HG03025 (cell line): ENCODE results near the gene DUSP15.
"Not testable (repeated sequence)": the region's sequence is repeated elsewhere in the genome, so short reads cannot be mapped to it uniquely, and the experiment has no call there.

Experiments used
- ATAC-seq: cut with Tn5 transposase; IDR thresholded peaks from one replicate; pipeline ENCODE4 v1.9.1; 2021; ENCODE audit warnings: mild to moderate bottlenecking, moderate library complexity; ENCODE audit not compliant: unreplicated experiment, low FRiP score

DUSP15 gene

GRCh38 chr20:31824554-31825313 lies 45.6 kb downstream of the DUSP15 start:
- ATAC-seq, result no peak

DNA sequence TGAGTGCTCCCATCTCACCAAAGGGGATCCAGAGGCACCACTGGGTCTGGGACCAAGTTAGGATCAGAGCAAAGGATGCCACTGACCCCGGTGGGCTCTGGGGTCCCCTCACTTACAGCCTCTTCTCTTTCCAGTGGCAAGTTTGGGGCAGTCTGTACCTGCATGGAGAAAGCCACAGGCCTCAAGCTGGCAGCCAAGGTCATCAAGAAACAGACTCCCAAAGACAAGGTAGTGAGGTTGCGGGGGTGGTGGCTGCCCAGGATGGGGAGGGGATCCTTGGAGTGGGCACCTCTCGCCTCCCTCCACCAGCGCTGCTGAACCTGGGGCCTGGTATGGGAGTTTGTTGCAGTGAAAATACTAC lies 46.2 kb downstream of the DUSP15 start:
- no peak for ATAC-seq

DNA sequence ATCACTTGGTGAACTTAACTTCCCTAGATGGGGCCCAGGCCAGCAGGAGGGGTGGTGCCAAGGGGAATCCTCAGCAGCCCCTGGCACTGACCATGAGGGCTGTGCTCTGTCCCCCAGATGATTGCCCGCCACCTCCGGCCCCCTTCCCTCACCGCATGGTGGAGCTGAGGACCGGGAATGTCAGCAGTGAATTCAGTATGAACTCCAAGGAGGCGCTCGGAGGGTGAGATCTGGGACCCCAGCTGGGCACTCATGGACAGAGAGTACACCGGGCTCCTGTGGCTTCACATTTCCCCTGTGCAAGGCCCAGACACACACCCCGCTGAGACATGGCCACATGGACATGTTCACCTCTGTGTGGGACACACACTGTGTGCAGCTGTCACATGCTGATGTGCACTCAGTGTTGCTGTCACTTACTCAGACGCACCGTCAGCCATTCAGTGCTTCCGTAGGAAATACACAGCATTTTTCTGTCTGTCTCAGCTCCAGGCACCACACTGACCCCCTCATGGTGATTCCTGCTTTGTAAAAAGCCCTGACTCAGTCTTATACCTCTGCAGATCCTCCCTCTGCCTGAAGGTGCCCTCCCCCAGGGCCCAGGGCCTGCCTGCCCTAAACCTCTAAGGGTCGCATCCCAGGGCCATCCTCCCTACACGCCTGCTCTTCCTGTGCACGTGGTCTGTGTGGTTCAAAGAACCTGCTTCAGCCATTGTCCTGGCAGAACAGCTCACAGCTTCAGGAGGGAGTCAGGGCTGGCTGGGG lies 46.8 kb downstream of the DUSP15 start:
- no peak for ATAC-seq

DNA sequence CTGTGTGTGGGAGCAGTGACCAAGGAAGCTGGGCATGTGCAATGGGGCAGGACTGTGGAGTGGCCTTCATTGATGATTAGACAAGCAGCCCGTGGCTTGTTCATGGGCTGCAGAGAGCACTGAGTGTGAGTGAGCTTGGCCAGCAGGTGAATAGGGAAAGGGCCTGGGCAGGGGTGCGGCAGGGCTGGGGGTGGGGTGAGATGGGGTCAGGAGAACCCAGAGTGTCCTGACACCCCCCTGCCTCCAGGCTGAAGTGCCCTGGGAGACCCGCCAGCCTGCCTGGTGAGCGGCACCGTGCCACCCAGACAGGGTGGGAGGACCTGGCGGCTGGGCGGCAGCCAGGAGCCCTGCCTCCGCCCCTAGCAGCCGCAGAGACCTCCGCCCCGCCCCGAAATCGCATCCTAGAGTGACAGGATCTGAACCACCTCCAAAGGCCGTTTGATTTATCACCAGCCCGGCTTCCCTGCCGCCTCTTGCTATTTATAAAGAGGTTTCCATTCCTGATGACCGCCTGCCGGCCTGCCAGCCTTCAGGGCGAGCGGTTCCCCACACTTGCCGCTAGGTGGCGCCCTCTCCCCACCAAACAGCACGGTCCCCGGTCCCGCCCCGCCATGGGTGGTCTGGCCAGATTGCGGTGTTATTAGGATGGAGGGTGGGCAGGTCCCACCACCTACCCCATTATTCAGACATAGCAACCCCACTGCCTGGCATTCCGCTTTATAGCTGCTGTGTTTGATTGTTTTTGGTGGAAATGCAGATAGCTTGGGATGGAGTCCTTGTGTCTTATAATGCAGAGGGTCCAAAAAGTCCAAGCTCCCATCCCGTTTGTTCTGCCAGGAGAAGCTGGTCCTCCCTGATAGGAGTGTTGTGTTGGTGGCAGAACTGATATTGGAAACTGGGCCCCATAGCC lies 47.7 kb downstream of the DUSP15 start:
- ATAC-seq, result no peak

DNA sequence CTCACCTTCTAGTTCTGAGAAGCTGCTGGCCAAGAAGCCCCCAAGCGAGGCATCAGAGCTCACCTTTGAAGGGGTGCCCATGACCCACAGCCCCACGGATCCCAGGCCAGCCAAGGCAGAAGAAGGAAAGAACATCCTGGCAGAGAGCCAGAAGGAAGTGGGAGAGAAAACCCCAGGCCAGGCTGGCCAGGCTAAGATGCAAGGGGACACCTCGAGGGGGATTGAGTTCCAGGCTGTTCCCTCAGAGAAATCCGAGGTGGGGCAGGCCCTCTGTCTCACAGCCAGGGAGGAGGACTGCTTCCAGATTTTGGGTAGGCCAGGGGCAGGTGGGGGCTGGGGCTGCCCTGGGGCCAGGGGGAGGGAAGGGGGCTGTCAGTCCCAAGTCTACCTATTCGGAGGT lies 48.9 kb downstream of the DUSP15 start:
- ATAC-seq, result no peak

- no peak for ATAC-seq
Observed at GRCh38 chr20:31820228-31820627, 50.1 kb downstream of the DUSP15 start.

- no peak for ATAC-seq
Observed at GRCh38 chr20:31819083-31819784, 51.1 kb downstream of the DUSP15 start, which contains the start of gene MYLK2. MYLK2 (plus strand) TSS chr20:31819356; CDS start chr20:31819581, 225 bp downstream.

DNA sequence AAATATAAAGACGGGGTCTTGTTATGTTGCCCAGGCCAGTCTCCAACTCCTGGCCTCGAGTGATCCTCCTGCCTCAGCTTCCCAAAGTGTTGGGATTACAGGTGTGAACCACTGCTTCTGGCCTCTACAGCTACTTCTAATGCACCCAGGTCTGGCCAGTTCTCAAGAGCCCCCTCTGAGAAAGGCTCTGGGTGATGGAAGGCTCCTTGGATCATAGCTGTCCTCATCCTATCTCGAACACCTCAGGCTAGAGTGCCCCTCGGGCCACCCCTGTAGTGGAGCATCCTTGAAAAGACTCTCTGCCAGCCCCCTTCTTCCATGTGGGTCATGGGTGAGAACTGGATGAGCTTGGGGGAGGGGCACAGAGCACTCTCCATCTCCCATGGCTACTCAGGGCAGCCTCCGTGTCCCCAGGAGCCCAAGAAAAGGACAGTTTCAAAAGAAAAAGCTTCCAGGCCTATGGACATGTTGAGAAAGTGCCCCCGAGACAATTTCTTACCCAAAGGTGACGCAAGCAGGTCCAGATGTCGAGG lies 51.9 kb downstream of the DUSP15 start:
- no peak for ATAC-seq

DNA sequence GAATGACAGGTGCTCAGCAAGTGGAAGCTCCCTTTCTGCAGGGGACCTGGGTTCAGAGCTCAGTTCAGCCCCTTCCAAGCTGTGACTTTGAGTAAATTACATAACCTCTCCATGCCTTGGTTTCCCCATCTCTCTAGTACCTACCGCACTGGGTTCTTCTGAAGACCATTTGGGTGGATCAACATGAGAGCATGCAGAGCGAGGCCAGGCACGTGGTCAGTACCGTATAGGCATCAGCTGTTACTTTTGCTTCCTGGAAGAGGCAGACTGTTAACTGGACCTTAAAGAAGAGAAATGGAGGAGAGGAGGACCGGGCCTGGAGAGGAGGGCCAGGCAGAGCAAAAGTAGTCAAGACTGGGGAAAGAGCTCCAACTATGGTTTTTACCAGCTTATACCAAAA lies 52.9 kb downstream of the DUSP15 start:
- no peak for ATAC-seq

DNA sequence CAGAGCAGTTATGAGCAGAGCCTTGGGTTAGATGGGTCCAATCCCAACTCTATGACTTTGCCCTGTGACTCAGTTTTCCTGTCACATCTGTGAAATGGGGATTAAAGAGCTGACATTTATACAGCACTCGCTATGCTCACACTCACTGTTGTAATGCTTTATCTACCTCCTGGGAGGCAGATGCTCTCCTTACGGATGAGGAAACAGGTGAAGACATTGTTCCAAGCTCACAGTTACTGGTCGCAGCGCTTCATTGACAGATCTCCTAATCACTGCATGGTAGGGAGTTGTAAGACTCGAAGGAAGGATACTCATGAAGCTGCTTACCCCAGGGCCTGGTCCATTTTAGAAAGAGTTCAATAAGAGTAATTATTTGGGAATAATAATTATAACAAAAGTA lies 54.1 kb downstream of the DUSP15 start:
- ATAC-seq, result no peak

DNA sequence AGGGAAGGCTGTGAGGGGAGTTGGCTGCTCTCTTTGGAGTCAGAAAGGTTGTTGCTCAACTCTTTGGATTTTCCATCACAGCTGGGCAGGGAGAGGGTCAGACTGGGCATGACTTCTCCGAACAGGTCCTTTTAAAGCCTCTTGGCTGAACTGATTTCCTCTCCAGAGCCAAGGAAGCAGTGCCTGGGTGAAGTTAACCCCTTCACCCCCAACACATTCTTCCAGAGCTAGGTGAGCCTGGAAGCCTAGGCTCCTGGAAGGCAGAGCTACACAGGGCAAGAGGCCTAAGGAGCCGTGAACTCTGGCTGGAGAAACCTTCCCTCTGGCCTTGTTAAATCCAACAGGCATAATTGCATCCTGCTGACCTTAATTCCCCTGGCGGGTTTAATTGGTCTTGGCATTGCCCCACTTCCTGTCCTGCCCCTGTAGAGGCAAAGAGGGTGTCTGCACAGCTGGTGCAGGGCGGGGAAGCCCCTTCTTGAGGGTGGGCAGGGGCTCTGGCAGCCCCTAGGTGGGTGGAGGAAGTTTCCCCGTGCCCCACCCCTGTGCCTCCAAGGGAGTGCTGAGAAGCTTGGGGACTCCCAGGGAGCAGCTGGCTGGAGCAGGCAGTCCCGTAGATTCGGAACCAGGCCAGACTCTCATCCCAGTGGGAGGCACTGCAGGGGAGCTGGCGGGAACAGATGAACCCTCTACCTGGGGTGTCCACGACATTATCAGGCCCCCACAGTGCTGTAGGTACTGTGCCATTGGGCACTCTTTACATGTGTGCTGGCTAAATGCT lies 54.7 kb downstream of the DUSP15 start:
- ATAC-seq, result no peak

GRCh38 chr20:31814142-31814541 lies 56.2 kb downstream of the DUSP15 start:
- not testable (repeated sequence) for ATAC-seq

GRCh38 chr20:31813611-31814010 lies 56.7 kb downstream of the DUSP15 start:
- no peak for ATAC-seq

GRCh38 chr20:31811796-31812728 lies 58.3 kb downstream of the DUSP15 start:
- ATAC-seq, result no peak

DNA sequence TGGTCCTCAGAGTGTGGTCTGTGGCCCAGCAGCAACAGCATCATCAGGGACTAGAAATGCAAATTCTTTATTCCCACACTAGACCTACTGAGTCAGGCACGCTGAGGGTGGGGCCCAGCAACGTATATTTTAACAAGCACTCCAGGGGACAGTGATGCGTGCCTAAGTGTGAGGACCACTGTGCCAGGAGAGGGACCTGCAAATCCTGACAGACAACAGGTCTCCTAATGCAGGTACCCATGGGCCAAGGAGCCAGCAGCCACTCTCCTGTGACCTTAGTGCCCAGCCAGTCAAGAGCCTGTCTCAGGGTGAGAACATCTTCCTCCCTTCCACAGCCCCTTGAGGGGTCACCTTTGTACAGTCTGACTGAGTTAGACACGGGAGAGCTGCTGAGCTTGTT lies 59.1 kb downstream of the DUSP15 start:
- ATAC-seq, result no peak
